ENCODE results near the gene KRT15.
A peak's percentile ranks its signal among the peaks of the same experiment; 100 is the strongest.

DNA sequence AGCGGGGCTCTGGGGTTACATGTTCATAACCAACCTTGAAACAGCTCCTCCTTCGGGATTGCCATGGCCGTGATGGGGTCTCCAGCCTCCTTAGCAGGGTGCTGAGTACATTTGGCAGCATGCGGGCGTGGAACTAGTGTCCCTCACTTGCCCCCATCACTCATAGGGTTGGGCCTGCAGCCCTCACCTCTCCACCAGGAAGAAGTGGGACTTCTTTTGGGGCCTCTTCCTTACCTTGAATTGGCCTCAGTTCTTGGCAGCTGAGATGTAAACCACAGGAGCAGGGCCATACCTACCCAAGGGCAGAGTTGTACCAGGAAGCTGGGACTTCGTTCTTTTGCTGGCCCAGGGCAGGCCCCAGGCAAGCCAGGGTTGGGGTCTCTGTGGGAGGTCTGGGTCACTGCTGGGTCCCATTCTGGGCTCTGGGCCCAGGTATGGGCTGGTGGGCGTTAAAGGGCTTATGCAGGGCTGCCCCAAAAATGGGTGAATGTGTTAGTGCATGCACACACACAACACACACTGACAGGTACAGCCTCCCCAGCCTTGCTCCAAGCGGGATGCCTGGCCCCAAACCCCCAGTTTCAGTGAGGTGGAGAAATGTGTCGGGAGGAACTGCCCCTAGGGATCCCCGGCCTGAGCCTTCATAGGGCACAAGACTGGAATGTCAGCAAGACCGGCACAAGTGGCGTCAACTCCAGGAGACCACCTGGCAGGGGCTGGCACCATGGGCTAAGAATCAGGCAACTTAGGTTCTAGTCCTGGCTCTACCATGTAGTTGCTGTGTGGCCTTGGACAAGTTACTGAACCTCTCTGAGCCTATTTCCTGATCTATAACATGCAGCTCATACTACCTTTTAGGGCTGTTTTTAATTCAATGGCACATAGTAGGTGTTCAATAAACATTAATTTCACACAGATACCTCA is 3.9 kb upstream of the KRT15 start:
- no peak for TF ChIP-seq CTCF (IDR thresholded peaks at IDR 0.05)
- peak; percentile 39 for TF ChIP-seq POLR2A (IDR thresholded peaks at IDR 0.05)
- no peak for TF ChIP-seq EP300 (IDR thresholded peaks at IDR 0.05; ENCODE audit: low read depth)
